Lung (tissue), 12 donors: ENCODE data around the gene DHX35. TPM values are rescaled to one million over a fixed set of nuclear protein-coding genes. Genes with fewer than 3 reads are reported as not detected.

Source experiments
- ATAC-seq: fragments of 200-7000 bp; cut with Tn5 transposase; one replicate; pipeline ENCODE4 v1.9.1; 2020; ENCODE audit warnings: moderate number of reproducible peaks; ENCODE audit not compliant: insufficient read depth, low FRiP score
- DNase-seq, 3 donors: peaks; one replicate each; pipeline ENCODE4 v3.0.0-alpha.2; 2013 to 2017
- H3K27ac ChIP-seq, 2 donors: one replicate each; pipeline ENCODE4 v1.5.1; 2013; ENCODE audit warnings: mild to moderate bottlenecking in 2 of 2, moderate library complexity in 2 of 2, control low read depth in 1 of 2, inconsistent platforms in 1 of 2, low read depth in 1 of 2, low read length in 1 of 2
- H3K27me3 ChIP-seq, 3 donors: one replicate each; pipeline ENCODE4 v1.5.1; 2013; ENCODE audit warnings: low read length in 2 of 3; ENCODE audit not compliant: control insufficient read depth in 3 of 3, insufficient read depth in 3 of 3
- H3K36me3 ChIP-seq, 4 donors: one replicate each; pipeline ENCODE4 v1.5.1; 2013; ENCODE audit warnings: low read length in 4 of 4, mild to moderate bottlenecking in 1 of 4, moderate library complexity in 1 of 4; ENCODE audit not compliant: control insufficient read depth in 4 of 4, insufficient read depth in 4 of 4
- H3K4me1 ChIP-seq, 5 donors: one replicate each; pipeline ENCODE4 v1.5.1; 2013; ENCODE audit warnings: low read length in 5 of 5, mild to moderate bottlenecking in 2 of 5, moderate library complexity in 1 of 5; ENCODE audit not compliant: control insufficient read depth in 5 of 5, insufficient read depth in 5 of 5
- H3K4me3 ChIP-seq: one replicate; pipeline ENCODE4 v1.5.1; 2013; ENCODE audit warnings: mild to moderate bottlenecking, control low read depth, moderate library complexity
- H3K9ac ChIP-seq, 2 donors: one replicate each; pipeline ENCODE4 v1.5.1; 2013; ENCODE audit warnings: low read length in 2 of 2, control low read depth in 1 of 2; ENCODE audit not compliant: insufficient read depth in 1 of 2
- H3K9me3 ChIP-seq, 4 donors: one replicate each; pipeline ENCODE4 v1.5.1; 2013; ENCODE audit warnings: low read length in 3 of 4, mild to moderate bottlenecking in 1 of 4, moderate library complexity in 1 of 4; ENCODE audit not compliant: control insufficient read depth in 4 of 4, insufficient read depth in 3 of 4
- WGBS, 2 donors: extraction: QIAGEN DNeasy Blood & Tissue Kit; methylation state at CpG; one replicate each; pipeline ENCODE4 v1.1.7; 2013; 5-methylcytosine and 5-hydroxymethylcytosine counted together
- polyA plus RNA-seq, 2 donors: library from polyadenylated mRNA; stranded (reverse); fragments of 200-250 nt; gene quantifications; one replicate each; pipeline ENCODE4 v1.2.1, GENCODE V29; 2013
- total RNA-seq, 2 donors: library from RNA; depleted of rRNA in 1 of 2; stranded (reverse); fragments of >200 nt in 1 of 2; gene quantifications; one replicate each; pipeline ENCODE4 v1.2.1, GENCODE V29; 2014 to 2021
- TF ChIP-seq, protein P1 (sequence below): IDR thresholded peaks from 2 replicates; pipeline ENCODE4 v1.5.1; 2012; ENCODE audit warnings: mild to moderate bottlenecking; ENCODE audit errors: control extremely low read depth, extremely low read depth
- donor health status: control.
- donor health status: control.
- donor health status: Bipolar disorder and iron deficiency.
- donor health status: healthy.
- donor health status: DM: yes; HTN: yes; CAD: no.

Gene DHX35
- total and polyA plus RNA-seq, 4 donors = 4.4 to 15.5 (median 8.2) TPM

DNA sequence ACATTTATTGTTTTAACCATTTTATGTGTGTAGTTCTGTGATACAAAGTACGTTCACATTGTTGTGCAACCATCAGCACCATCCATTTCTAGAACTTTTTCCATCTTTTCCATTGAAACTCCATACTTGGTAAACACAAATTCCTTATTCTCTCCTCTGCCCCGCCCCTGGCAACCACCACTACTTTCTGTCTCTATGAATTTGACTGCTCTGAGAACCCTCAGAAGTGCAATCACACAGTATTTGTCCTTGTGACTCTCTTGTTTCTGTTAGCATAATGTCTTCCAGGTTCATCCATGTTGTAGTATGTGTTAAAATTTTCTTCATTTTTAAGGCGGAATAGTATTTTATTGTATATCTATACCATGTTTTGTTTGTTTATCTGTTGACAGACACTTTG, 56.9 kb downstream of the DHX35 start:
- TF ChIP-seq, protein P1, sequence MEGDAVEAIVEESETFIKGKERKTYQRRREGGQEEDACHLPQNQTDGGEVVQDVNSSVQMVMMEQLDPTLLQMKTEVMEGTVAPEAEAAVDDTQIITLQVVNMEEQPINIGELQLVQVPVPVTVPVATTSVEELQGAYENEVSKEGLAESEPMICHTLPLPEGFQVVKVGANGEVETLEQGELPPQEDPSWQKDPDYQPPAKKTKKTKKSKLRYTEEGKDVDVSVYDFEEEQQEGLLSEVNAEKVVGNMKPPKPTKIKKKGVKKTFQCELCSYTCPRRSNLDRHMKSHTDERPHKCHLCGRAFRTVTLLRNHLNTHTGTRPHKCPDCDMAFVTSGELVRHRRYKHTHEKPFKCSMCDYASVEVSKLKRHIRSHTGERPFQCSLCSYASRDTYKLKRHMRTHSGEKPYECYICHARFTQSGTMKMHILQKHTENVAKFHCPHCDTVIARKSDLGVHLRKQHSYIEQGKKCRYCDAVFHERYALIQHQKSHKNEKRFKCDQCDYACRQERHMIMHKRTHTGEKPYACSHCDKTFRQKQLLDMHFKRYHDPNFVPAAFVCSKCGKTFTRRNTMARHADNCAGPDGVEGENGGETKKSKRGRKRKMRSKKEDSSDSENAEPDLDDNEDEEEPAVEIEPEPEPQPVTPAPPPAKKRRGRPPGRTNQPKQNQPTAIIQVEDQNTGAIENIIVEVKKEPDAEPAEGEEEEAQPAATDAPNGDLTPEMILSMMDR = no peak
- no peaks in the 10 kb centered on the region for H3K27me3 ChIP-seq
- no peak for DNase-seq
- no peaks in the 10 kb centered on the region for H3K9me3 ChIP-seq
- WGBS, 2 donors = 94 to 96% methylated on average over 3 of the region's 3 CpGs
- no peak overlapping the region for H3K9ac ChIP-seq
- no peak overlapping the region for H3K27ac ChIP-seq
- no peak for ATAC-seq
- no peaks in the 10 kb centered on the region for H3K4me1 ChIP-seq
- no peak overlapping the region for H3K4me3 ChIP-seq
- H3K36me3 ChIP-seq = peaks cover 21 to 51% (median 33%) of the 10 kb centered on the region in 4 donors

DNA sequence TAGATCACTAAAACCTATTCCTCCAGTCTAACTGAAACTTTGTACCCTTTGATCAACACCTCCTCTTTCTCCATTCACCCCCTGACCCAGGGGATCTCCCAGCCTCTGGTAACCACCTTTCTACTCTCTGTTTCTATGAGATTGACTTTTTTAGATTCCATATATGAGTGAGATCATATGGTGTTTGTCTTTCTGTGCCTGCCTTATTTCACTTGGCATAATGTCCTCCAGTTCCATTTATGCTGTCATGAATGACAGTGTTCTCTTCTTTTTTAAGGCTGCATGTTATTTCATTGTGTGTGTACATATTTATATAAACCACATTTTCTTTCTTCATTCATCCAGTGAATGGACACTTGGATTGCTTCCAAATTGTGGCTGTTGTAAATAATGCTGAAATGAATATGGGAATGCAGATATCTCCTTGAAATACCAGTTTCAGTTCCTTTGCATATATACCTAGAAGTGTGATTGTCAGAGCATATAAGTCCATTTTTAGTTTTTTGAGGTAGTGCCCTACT, 57.7 kb downstream of the DHX35 start:
- DNase-seq (peak in 1 of 3 donors; percentile 18), ATAC-seq (no peak)
- H3K4me1 ChIP-seq = no peaks in the 10 kb centered on the region
- H3K36me3 ChIP-seq = peaks cover 21 to 54% (median 34%) of the 10 kb centered on the region in 4 donors
- no peak overlapping the region for H3K4me3 ChIP-seq
- H3K9ac ChIP-seq = no peak overlapping the region
- no peak overlapping the region for H3K27ac ChIP-seq
- TF ChIP-seq, protein P1 = no peak
- no peaks in the 10 kb centered on the region for H3K9me3 ChIP-seq
- no peaks in the 10 kb centered on the region for H3K27me3 ChIP-seq

DNA sequence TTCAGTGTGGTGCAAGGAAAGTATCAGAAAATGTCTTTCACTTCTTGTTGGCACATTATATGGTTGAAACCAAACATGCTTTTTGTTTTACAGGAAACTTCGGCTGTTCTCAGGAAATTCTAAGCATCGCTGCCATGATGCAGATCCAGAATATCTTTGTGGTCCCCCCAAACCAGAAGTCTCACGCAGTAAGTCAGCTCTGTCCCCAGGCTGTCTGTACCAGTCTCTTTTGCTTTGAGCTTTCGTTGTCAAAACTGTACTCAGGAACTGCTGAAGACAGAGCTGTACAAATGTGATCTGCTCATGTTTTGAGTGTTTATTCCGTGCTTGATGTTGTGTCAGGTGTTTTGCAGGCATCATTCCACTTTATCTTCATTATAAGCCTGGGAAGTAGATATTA, 59.6 kb downstream of the DHX35 start:
- Histone ChIP-seq H3K9me3 (no peaks in the 10 kb centered on the region), H3K27ac (no peak overlapping the region), H3K27me3 (no peaks in the 10 kb centered on the region), H3K4me1 (no peaks in the 10 kb centered on the region), H3K36me3 (peaks cover 22 to 52% (median 34%) of the 10 kb centered on the region in 4 donors), H3K4me3 (no peak overlapping the region), H3K9ac (no peak overlapping the region)
- 91 to 97% methylated on average over 5 of the region's 5 CpGs for WGBS, 2 donors
- TF ChIP-seq, protein P1 = no peak
- ATAC-seq (no peak), DNase-seq (no peak)

DNA sequence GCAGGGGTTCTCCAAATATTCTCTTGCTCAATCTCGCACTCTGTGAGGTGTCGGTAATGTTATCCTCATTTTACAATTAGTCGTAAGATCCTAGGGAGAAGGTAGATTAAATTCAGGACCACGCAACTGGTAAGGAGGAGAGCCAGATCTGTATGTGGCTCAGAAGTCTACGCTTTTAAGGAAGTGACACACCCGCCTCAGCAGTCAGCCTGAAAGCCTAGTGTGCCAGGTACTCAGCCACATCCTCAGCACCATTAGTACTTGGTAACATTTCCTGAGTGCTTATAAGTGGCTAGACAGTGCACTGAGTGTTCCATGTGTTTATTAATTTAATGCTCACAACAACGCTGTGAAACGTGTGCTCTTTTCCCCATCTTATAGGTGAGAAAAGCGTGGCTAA, 63.7 kb downstream of the DHX35 start:
- H3K9me3 ChIP-seq = no peaks in the 10 kb centered on the region
- peaks cover 0 to 6% (median 0%) of the 10 kb centered on the region in 5 donors for H3K4me1 ChIP-seq
- WGBS, 2 donors = 86 to 91% methylated on average over 9 of the region's 9 CpGs
- H3K4me3 ChIP-seq = no peak overlapping the region
- no peak for DNase-seq
- no peak overlapping the region for H3K9ac ChIP-seq
- peaks cover 25 to 40% (median 31%) of the 10 kb centered on the region in 4 donors for H3K36me3 ChIP-seq
- TF ChIP-seq, protein P1 = no peak
- no peaks in the 10 kb centered on the region for H3K27me3 ChIP-seq
- no peak overlapping the region for H3K27ac ChIP-seq
- no peak for ATAC-seq
